ENCODE measurements around the gene ACP6. TPM values are rescaled to one million over a fixed set of nuclear protein-coding genes. Genes with fewer than 3 reads are reported as not detected.

ACP6 gene
- polyA plus RNA-seq, 1 experiment = 8.6 TPM

DNA sequence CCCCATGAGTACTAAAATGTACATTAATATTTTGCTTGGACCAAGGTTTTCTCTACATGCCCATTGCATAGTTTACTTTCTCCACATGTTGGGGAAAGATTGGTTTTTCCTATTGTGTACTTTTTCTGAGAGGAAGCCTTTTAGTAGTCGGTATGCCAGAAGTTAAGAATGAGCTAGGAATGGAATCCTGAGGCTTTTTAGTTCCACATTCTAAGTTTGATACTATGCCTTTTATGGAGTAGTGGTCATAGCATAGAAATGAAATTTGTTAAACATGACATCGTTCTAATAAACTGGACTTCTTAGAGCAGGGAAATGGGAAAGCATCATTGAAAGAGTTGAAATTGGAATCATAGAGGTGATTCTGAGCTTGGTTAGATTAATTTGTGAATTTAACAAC is 64.7 kb downstream of the ACP6 start:
- CTCF ChIA-PET = interaction anchor here (0.9 to 3.1 kb wide), 5 partner anchors 22 to 332 kb away, joined by 3 to 16 read pairs (median 9); no protein-coding TSS in a partner anchor
- H3K27me3 ChIP-seq (ENCODE audit: control insufficient read depth, insufficient read depth, low read length) = no peaks in the 10 kb centered on the region
- H3K27ac ChIP-seq (ENCODE audit: low read depth, low read length) = no peak overlapping the region
- POLR2A ChIA-PET = interaction anchor here (0.8 kb wide), 1 partner anchor 64 kb away, joined by 5 read pairs; the partner anchor contains the start of gene BCL9
- DNase-seq (ENCODE audit: low read depth, low spot score) = no peak
- no peak overlapping the region for H3K4me3 ChIP-seq (ENCODE audit: low read depth, low read length)
- H3K9me3 ChIP-seq (ENCODE audit: control insufficient read depth, insufficient read depth, low read length) = no peaks in the 10 kb centered on the region
- TF ChIP-seq, protein P1, sequence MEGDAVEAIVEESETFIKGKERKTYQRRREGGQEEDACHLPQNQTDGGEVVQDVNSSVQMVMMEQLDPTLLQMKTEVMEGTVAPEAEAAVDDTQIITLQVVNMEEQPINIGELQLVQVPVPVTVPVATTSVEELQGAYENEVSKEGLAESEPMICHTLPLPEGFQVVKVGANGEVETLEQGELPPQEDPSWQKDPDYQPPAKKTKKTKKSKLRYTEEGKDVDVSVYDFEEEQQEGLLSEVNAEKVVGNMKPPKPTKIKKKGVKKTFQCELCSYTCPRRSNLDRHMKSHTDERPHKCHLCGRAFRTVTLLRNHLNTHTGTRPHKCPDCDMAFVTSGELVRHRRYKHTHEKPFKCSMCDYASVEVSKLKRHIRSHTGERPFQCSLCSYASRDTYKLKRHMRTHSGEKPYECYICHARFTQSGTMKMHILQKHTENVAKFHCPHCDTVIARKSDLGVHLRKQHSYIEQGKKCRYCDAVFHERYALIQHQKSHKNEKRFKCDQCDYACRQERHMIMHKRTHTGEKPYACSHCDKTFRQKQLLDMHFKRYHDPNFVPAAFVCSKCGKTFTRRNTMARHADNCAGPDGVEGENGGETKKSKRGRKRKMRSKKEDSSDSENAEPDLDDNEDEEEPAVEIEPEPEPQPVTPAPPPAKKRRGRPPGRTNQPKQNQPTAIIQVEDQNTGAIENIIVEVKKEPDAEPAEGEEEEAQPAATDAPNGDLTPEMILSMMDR (IDR thresholded peaks at IDR 0.05; ENCODE audit: low read depth, low read length) = no peak

DNA sequence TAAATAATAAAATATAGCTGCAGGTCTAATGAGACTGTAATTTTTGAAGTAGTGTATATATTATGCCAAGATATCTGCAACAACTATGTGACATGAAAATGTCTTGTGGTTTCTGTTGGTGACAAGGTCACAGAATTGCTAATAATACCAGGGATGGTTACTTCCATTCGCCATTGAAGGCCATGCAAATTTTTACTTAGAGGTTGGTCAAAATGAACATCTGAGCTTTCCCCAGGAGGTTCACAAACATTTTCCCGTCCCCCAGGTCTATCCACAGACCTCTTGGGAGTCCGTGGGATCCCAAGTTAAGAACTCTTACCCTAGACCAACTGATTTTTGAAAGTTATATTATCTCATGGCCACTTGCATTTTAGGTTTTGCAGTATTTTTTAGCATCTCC is 66.3 kb downstream of the ACP6 start:
- Histone ChIP-seq H3K27me3 (ENCODE audit: control insufficient read depth, insufficient read depth, low read length) (no peaks in the 10 kb centered on the region), H3K9me3 (ENCODE audit: control insufficient read depth, insufficient read depth, low read length) (no peaks in the 10 kb centered on the region; the same call in 1 of the 2 replicates), H3K27ac (ENCODE audit: low read depth, low read length) (no peak overlapping the region), H3K4me3 (ENCODE audit: low read depth, low read length) (no peak overlapping the region)
- TF ChIP-seq, protein P1 (IDR thresholded peaks at IDR 0.05; ENCODE audit: low read depth, low read length) = no peak
- CTCF ChIA-PET = interaction anchor here (0.7 kb wide), 1 partner anchor 69 kb away, joined by 3 read pairs; no protein-coding TSS in a partner anchor
- POLR2A ChIA-PET = no interaction called here
- DNase-seq (ENCODE audit: low read depth, low spot score) = no peak

DNA sequence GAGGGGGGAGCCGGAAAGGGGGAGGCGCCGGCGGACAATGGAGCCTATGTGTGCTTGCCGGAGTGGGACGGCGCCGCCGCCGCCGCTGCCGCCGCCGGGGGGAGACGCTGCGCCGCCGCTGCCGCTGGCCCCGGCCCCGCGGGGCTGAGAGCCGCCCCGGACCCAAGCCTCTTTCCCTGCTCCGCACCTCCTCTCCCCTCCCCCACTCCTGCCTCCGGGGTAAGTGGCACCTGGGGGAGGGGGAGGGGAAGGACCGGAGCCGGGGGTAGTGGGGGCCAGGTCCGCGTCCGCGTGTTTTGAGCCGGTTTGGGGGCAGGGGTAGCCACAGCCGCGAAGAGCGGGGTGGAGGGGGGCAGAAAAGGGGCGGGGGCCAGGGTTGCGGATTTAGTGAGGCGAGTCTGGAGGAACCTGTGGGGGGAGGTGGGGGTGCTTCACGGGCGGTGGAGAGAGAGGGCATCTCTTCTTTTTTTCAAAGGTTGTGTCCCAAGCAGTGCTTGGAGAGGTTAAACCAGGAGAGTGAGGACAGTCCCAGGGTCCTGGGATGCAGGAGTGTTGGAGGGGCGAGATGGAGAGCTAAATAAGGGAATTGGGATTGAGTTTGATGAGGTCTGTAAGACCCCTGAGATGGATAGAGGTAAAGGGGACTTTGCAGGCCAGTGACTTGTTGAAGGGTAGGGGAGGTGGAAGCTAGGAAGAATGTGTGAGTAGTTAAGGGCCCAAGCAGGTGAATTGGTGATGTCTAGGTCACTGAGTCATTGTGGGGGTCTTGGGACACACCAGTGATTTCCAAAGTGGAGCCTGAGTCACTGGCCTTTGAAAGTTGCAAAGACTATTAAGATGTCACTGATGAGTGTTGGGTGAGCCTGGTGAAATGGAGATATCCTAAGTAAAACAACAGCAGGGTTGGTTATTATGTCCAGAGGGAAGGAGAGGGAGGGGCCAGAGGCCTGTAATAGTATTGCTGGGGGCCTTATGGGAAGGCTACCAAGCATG is 69.9 kb downstream of the ACP6 start:
- TF ChIP-seq, protein P1 (IDR thresholded peaks at IDR 0.05; ENCODE audit: low read depth, low read length) = no peak
- Histone ChIP-seq H3K4me3 (ENCODE audit: low read depth, low read length) (peak overlapping the region; percentile 73), H3K27ac (ENCODE audit: low read depth, low read length) (no peak overlapping the region), H3K27me3 (ENCODE audit: control insufficient read depth, insufficient read depth, low read length) (no peaks in the 10 kb centered on the region), H3K9me3 (ENCODE audit: control insufficient read depth, insufficient read depth, low read length) (no peaks in the 10 kb centered on the region; the same call in 1 of the 2 replicates)
- POLR2A ChIA-PET = interaction anchor here (0.6 to 1.9 kb wide), 8 partner anchors 15 to 88 kb away, joined by 3 to 41 read pairs (median 4); partner anchors contain the start of gene BCL9
- no peak for DNase-seq (ENCODE audit: low read depth, low spot score)
- CTCF ChIA-PET = interaction anchor here (2.0 kb wide), 1 partner anchor 40 kb away, joined by 6 read pairs; no protein-coding TSS in a partner anchor

DNA sequence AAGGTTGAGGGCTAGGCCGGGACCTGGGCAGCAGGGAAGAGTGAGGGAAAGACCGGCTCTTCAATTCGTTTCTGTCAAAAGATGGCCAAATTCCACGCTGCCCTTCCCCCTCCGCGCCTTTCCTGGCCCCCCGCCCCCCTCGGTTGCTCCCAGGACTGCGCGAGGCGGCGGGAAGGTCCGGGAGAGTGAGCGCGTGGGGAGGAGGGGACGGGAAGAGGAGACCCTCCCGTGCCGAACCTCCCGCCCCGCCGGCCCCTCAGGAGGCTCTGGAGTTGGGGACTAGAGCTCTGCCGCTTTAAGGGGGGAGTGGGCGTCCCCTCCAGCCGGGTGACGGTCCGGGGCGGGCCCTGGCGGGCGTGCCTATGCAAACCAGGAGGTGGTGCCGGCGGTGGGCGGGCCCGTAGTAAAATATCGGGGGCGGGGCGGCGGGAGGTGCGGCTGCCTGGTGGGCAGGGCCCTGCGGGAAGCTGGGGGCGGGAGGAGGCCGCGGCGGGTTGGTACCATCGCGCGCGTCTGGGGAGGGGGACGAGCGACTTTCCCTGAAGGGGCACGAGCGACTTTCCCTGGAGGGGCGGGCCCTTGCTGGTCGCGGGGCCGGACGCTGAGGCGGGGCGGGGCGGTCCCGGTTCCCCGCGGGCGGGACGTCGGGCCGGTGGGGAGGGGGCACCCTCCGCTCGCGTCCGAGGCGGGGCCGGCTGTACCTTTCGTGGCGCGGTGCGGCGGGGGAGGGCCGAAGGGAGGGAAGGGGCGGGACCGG is 70.8 kb downstream of the ACP6 start:
- POLR2A ChIA-PET = interaction anchor here (0.6 to 1.9 kb wide), 11 partner anchors 14 to 295 kb away, joined by 3 to 41 read pairs (median 5); partner anchors contain the start of gene BCL9
- CTCF ChIA-PET = interaction anchor here (0.6 to 2.0 kb wide), 7 partner anchors 12 to 65 kb away, joined by 3 to 11 read pairs (median 5); partner anchors contain the start of gene BCL9
- Histone ChIP-seq H3K4me3 (ENCODE audit: low read depth, low read length) (peak overlapping the region; percentile 79), H3K27ac (ENCODE audit: low read depth, low read length) (peak overlapping the region; percentile 54), H3K27me3 (ENCODE audit: control insufficient read depth, insufficient read depth, low read length) (no peaks in the 10 kb centered on the region), H3K9me3 (ENCODE audit: control insufficient read depth, insufficient read depth, low read length) (no peaks in the 10 kb centered on the region; the same call in 1 of the 2 replicates)
- TF ChIP-seq, protein P1 (IDR thresholded peaks at IDR 0.05; ENCODE audit: low read depth, low read length) = no peak
- peak; percentile 91 for DNase-seq (ENCODE audit: low read depth, low spot score)

All from AG04450 (cell line).